HTR-8/SVneo (cell line): Measurements from ENCODE around the gene CFAP97.

Source experiments
- DNase-seq: peaks from one replicate; pipeline ENCODE4 v3.0.0; 2011; ENCODE audit warnings: low spot score, mixed read lengths; ENCODE audit not compliant: insufficient read length
- FAIRE-seq: peaks from 2 replicates; lab custom pipeline; 2011; peaks lifted over from hg19 to GRCh38; lab: Jason Lieb, UNC

The CFAP97 gene

DNA sequence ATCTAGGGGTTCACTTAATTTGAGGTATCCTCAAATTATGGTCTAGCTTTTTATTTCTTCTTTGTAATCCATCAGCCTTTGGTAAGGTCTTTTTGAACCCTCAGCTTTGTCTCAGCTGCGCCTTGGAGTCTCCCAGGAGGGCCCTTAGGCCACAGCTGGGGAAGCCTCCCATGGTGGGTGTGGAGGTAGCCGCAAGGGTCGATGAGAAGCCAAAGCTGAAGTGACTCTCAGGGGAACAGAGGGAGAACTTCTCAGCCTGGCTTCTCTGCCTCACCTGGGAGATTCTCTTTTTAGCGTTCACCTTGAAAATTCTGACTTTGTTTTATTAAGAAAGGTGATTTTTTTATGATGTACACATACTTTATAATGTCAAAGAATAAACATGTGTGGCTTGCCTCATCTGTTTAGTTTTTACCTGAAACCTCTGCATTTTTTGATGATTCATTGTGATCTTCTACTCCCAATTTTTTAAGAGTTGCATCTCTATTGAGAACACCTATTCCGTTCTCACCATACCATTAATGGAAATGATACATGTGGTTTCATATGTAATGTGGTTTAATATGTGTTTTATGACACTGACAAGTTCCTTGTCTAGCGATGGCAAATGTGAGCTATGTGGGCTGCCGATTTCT, 86.4 kb downstream of the CFAP97 start:
- DNase-seq (no peak), FAIRE-seq (no peak)

DNA sequence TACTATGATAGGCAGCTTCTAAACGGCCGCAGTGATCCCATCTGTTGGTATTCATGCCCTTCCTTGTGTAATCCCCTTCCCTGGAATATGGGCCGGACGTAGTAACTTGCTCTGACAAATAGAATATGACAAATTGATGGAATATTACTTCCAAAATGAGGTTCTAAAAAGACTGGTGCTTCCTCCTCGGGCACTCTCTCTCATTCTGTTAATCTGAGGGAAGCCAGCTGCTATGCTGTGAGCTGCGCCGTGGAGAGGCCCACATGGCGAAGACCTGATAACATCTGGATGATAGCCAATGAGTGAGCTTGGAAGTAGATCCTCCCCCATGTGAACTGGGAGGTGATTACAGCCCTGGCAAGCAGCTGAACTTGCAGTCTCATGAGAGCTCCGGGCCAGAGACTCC, 88.0 kb downstream of the CFAP97 start:
- FAIRE-seq (no peak), DNase-seq (no peak)

- DNase-seq (no peak), FAIRE-seq (no peak)
Observed at GRCh38 chr4:185113340-185113739, 90.5 kb downstream of the CFAP97 start.

DNA sequence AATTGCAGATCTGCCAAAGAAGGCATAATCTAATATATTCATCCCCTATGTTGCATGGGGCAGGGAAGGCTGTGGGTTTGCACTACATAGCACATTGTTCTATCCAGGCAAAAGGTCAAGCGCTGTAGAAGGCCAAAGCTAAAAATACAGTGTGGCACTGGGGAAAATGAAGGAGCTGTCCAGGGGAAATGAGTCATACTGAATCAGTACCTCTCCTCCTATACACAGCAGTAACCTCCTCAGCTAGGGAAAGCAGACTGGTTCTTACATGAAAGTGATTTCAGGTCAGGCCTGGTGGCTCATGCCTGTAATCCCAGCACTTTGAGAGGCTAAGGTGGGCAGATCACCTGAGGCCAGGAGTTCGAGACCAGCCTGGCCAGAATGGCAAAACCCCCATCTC, 91.7 kb downstream of the CFAP97 start:
- peak; percentile 89 for DNase-seq
- FAIRE-seq: peak; percentile 93

- FAIRE-seq: no peak
Observed at GRCh38 chr4:185110375-185110823, 93.4 kb downstream of the CFAP97 start.

DNA sequence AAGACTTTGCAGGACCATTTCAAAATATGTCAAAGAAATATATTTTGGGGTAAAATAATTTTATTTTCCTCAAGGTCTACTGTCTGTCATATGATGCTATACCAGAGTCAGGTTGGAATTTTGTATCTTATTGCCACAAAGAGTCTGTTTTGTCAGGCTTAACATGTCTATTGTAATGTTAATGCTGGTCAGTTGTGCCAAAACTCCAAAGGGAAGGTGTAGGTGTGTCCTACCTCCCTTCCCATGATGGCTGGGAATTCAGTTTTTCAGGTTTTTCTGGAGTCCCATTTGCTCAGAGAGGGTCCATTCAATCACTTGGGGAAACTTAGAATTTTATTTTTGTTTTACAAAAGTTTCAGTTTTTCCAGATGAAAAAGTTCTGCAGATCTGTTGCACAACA, 94.1 kb downstream of the CFAP97 start:
- FAIRE-seq (no peak), DNase-seq (no peak)

More at GRCh38 chr4:185110375-185110823, 93.4 kb downstream of the CFAP97 start:
- no peak for DNase-seq
